Memory B cell (primary cell): ENCODE results near the gene DUSP12.

Experiments
- ATAC-seq: fragments of 150-1000 bp; cut with Tn5 transposase; 2 replicates; pipeline ENCODE4 v1.10.0; 2021; ENCODE audit warnings: low read depth, mild to moderate bottlenecking, moderate library complexity
- DNase-seq, 2 donors: peaks; one replicate each; pipeline ENCODE4 v3.0.0; 2022; ENCODE audit warnings: low spot score in 2 of 2
- H3K27ac Mint-ChIP-seq: one replicate; pipeline ENCODE4 v1.8.0; 2022; ENCODE audit warnings: mild to moderate bottlenecking, moderate library complexity, mixed read lengths
- H3K27me3 Mint-ChIP-seq: one replicate; pipeline ENCODE4 v1.8.0; 2022; ENCODE audit warnings: mixed read lengths
- H3K36me3 Mint-ChIP-seq: one replicate; pipeline ENCODE4 v1.8.0; 2022; ENCODE audit warnings: mild to moderate bottlenecking, mixed read lengths
- H3K4me1 Mint-ChIP-seq: one replicate; pipeline ENCODE4 v1.8.0; 2022; ENCODE audit warnings: mixed read lengths
- H3K4me3 Mint-ChIP-seq: one replicate; pipeline ENCODE4 v1.8.0; 2022; ENCODE audit warnings: mild to moderate bottlenecking, moderate library complexity, mixed read lengths
- H3K9me3 Mint-ChIP-seq: one replicate; pipeline ENCODE4 v1.8.0; 2022; ENCODE audit warnings: mixed read lengths

The DUSP12 gene

GRCh38 chr1:161792740-161793139, 43.2 kb downstream of the DUSP12 start:
- Mint-ChIP-seq H3K9me3 (no peaks in the 10 kb centered on the region), H3K27ac (peak overlapping the region; percentile 62), H3K4me1 (no peaks in the 10 kb centered on the region), H3K27me3 (no peaks in the 10 kb centered on the region), H3K4me3 (no peak overlapping the region), H3K36me3 (peaks cover 35% of the 10 kb centered on the region)
- ATAC-seq, result peak; percentile 42
- DNase-seq, result no peak

DNA sequence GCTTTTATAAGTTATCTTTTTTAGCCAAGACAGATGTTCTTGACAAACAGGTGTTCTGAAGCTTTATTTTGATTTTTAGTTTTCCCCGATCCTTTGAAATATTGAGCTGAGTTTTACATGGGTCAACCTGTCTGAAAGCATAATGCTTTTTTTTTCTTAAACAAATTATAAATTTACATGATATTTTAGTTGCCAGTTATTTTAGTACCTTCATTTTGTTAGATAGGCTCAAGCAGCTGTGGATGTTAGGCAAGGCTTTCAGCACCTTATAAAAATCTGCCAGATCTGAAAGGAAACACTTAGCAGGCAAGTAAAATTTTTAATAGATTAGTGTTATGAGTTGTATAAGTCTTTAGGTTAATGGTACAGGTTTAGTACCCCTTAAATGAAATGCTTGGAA, 50.2 kb downstream of the DUSP12 start:
- ATAC-seq (no peak), DNase-seq (no peak)
- Mint-ChIP-seq H3K36me3 (peaks cover 33% of the 10 kb centered on the region), H3K4me3 (no peak overlapping the region), H3K27ac (no peak overlapping the region), H3K4me1 (peaks cover 2% of the 10 kb centered on the region), H3K9me3 (no peaks in the 10 kb centered on the region), H3K27me3 (no peaks in the 10 kb centered on the region)

- ATAC-seq (no peak), DNase-seq (no peak)
- H3K27me3 Mint-ChIP-seq, result no peaks in the 10 kb centered on the region
- no peaks in the 10 kb centered on the region for H3K9me3 Mint-ChIP-seq
- peaks cover 4% of the 10 kb centered on the region for H3K4me1 Mint-ChIP-seq
- H3K4me3 Mint-ChIP-seq, result no peak overlapping the region
- H3K27ac Mint-ChIP-seq, result peak overlapping the region; percentile 62
- H3K36me3 Mint-ChIP-seq, result peaks cover 43% of the 10 kb centered on the region
Measured at GRCh38 chr1:161801955-161802354, 52.4 kb downstream of the DUSP12 start.

GRCh38 chr1:161803181-161803580, 53.6 kb downstream of the DUSP12 start:
- peaks cover 34% of the 10 kb centered on the region for H3K36me3 Mint-ChIP-seq
- ATAC-seq, result no peak
- H3K27ac Mint-ChIP-seq, result peak overlapping the region; percentile 19

GRCh38 chr1:161805399-161806197, 56.0 kb downstream of the DUSP12 start:
- Mint-ChIP-seq H3K27me3 (no peaks in the 10 kb centered on the region), H3K4me3 (no peak overlapping the region), H3K27ac (peak overlapping the region; percentile 56), H3K36me3 (peaks cover 45% of the 10 kb centered on the region), H3K4me1 (peaks cover 7% of the 10 kb centered on the region), H3K9me3 (peaks cover 2% of the 10 kb centered on the region)
- DNase-seq (no peak), ATAC-seq (no peak)

More at GRCh38 chr1:161803181-161803580, 53.6 kb downstream of the DUSP12 start:
- no peak for DNase-seq
- Mint-ChIP-seq H3K4me1 (peaks cover 7% of the 10 kb centered on the region), H3K9me3 (no peaks in the 10 kb centered on the region), H3K27me3 (no peaks in the 10 kb centered on the region), H3K4me3 (no peak overlapping the region)
